ENCODE measurements around the gene FBXL3.

GRCh38 chr13:76974618-76974975, 52.4 kb downstream of the FBXL3 start:
- TF ChIP-seq, protein P1, sequence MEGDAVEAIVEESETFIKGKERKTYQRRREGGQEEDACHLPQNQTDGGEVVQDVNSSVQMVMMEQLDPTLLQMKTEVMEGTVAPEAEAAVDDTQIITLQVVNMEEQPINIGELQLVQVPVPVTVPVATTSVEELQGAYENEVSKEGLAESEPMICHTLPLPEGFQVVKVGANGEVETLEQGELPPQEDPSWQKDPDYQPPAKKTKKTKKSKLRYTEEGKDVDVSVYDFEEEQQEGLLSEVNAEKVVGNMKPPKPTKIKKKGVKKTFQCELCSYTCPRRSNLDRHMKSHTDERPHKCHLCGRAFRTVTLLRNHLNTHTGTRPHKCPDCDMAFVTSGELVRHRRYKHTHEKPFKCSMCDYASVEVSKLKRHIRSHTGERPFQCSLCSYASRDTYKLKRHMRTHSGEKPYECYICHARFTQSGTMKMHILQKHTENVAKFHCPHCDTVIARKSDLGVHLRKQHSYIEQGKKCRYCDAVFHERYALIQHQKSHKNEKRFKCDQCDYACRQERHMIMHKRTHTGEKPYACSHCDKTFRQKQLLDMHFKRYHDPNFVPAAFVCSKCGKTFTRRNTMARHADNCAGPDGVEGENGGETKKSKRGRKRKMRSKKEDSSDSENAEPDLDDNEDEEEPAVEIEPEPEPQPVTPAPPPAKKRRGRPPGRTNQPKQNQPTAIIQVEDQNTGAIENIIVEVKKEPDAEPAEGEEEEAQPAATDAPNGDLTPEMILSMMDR (conservative IDR thresholded peaks at IDR 0.05; ENCODE audit: low read depth in 2 of 2), result no peak
- TF ChIP-seq ZNF114 (CRISPR knock-in tag; IDR thresholded peaks at IDR 0.05), result no peak
